Fibroblast of the aortic adventitia (primary cell): ENCODE data around the gene ZFAND4. TPM values are rescaled to one million over a fixed set of nuclear protein-coding genes. Genes with fewer than 3 reads are reported as not detected.

ENCODE experiments used
- DNase-seq: peaks from one replicate; pipeline ENCODE4 v3.0.0-alpha.2; 2010; ENCODE audit warnings: low read depth
- H3K4me3 ChIP-seq: 2 replicates; pipeline ENCODE4 v1.5.1; 2011; ENCODE audit warnings: low read depth, mild to moderate bottlenecking, control low read depth, low read length, moderate library complexity
- CTCF ChIP-seq: IDR thresholded peaks from 2 replicates; pipeline ENCODE4 v1.5.1; 2011; ENCODE audit warnings: mild to moderate bottlenecking, low read length, control low read depth, inconsistent platforms; ENCODE audit not compliant: insufficient read depth
- total RNA-seq: library from RNA; depleted of rRNA; stranded (reverse); fragments of >200 nt; gene quantifications from 2 replicates; pipeline ENCODE4 v1.2.3, GENCODE V29; 2012; ENCODE audit warnings: low replicate concordance

ZFAND4 gene
- total RNA-seq, 1 donor: 9.1 TPM

- TF ChIP-seq CTCF: no peak
- H3K4me3 ChIP-seq: no peak overlapping the region
- DNase-seq: no peak
Observed at GRCh38 chr10:45625879-45626278, 46.7 kb downstream of the ZFAND4 start.

GRCh38 chr10:45624724-45625123 lies 47.8 kb downstream of the ZFAND4 start:
- no peak for DNase-seq

GRCh38 chr10:45614869-45615268 lies 57.7 kb downstream of the ZFAND4 start:
- no peak for DNase-seq
- no peak for TF ChIP-seq CTCF
- no peak overlapping the region for H3K4me3 ChIP-seq

More at GRCh38 chr10:45624724-45625123, 47.8 kb downstream of the ZFAND4 start:
- TF ChIP-seq CTCF: no peak
- H3K4me3 ChIP-seq: no peak overlapping the region

- TF ChIP-seq CTCF: no peak
- no peak overlapping the region for H3K4me3 ChIP-seq
- DNase-seq: no peak
Observed at GRCh38 chr10:45612741-45613140, 59.8 kb downstream of the ZFAND4 start.

DNA sequence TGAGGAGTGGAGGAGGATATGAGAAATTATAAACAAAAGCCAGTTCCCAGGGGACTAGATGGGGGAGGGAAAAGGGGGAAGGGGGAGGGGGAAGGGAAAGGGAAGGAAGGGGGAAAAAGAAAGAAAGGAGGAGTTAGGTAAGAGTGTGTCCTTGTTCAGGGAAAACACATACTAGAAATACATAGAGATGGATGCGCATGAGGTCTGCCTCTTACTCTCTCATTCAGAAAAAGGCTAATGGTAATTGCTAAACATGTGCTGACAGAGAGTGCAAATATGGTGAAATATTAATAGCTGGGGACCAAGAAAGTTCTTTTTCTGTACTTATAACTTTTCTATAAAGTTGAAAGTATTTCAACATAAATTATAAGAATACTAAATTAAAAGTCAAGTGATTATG lies 64.5 kb downstream of the ZFAND4 start:
- H3K4me3 ChIP-seq: no peak overlapping the region
- TF ChIP-seq CTCF: no peak
- DNase-seq: no peak

- no peak overlapping the region for H3K4me3 ChIP-seq
- DNase-seq: no peak
- no peak for TF ChIP-seq CTCF
Observed at GRCh38 chr10:45607276-45607675, 65.3 kb downstream of the ZFAND4 start.

DNA sequence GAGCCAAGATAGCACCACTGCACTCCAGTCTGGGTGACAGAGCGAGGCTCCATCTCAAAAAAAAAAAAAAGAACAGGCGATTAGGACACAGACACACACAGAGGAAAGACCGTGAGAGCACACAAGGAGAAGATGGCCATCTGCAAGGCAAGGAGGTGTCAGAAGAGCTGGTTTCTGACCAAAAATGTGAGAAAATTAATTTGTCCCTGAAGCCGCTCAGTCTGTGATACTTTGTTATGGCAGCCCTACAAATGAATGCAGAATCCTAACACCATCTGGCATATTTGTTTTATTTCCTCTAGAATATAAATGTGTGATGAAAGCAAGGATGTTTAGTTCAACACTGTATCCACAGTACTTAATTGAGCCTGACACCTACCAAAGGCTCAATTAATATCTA lies 69.7 kb downstream of the ZFAND4 start:
- no peak for TF ChIP-seq CTCF
- DNase-seq: no peak
- no peak overlapping the region for H3K4me3 ChIP-seq
